HG03342 (cell line): ENCODE measurements around the gene PPP1R14B.

Experiments
- ATAC-seq: cut with Tn5 transposase; IDR thresholded peaks from one replicate; pipeline ENCODE4 v1.9.1; 2021; ENCODE audit warnings: mild to moderate bottlenecking, moderate library complexity; ENCODE audit not compliant: unreplicated experiment

The PPP1R14B gene

DNA sequence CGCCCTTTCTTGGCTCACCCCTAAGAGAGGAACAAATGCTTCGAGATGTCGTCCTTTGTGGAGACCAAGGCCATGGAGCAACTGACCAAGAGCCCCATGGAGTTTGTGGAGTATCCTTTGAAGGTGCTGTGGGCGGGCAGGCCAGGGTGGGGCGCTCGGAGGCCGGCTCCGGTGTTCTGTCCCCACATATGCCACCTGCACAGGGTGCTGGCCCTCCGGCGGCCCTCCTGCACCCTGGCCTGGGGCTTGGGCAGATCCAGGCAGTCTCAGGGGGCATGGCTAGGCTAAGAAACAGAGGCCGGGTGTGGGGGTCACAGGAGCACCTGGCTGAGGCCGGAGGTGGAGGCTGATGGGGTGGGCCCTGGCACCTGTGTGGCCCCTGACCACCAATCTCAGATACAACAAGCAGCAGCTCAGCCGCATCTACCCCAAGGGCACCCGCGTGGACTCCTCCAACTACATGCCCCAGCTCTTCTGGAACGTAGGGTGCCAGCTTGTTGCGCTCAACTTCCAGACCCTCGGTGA is 14.9 kb upstream of the PPP1R14B start:
- ATAC-seq = no peak

DNA sequence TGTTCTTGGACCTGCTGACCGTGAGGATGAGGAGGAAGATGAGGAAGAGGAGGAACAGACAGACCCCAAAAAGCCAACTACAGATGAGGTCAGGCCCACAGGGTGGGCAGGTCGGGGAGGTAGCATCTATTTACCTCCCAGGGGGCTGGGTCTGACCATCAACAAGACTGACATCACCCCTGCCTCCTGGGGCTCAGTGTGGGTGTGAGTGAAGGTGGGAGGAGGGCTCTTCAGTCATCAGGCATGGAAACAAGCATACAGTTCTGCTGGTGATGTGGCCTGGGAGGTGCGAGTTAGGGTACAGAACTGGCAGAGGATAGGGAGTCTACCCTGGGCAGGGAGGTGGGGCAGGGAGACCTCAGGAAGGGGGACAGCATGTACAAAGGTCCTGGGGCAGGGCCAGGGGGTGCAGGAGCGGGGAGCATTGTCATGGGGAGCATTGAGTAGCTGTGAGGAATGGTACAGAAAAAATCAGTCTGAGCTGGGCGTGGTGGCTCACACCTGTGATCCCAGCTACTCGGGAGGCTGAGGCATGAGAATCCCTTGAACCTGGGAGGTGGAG is 13.5 kb upstream of the PPP1R14B start:
- ATAC-seq = no peak

DNA sequence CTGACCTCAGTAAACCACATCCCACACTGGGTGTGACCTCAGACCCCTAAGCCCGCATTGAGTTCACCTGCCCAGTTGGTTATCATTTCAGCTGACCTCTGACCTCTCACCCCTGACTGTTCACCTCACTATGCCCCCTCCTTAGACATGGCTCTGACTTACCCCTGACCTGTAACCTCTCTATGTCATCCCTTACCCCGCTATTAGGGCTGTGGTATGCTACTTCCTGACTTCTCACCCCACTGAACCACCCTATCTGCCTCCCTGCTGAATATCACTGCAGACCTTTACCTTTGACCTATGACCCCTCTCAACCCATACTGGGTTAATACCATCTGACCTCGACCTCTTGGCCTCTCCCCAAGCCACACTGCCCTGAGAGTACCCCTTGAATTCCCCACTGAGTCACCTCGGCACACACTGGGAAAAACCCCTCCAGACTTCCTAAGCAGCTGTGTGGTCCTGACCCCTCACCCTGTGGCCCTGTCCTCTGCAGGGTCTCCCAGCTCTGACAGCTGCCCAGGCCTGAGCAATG is 12.9 kb upstream of the PPP1R14B start:
- ATAC-seq = no peak

DNA sequence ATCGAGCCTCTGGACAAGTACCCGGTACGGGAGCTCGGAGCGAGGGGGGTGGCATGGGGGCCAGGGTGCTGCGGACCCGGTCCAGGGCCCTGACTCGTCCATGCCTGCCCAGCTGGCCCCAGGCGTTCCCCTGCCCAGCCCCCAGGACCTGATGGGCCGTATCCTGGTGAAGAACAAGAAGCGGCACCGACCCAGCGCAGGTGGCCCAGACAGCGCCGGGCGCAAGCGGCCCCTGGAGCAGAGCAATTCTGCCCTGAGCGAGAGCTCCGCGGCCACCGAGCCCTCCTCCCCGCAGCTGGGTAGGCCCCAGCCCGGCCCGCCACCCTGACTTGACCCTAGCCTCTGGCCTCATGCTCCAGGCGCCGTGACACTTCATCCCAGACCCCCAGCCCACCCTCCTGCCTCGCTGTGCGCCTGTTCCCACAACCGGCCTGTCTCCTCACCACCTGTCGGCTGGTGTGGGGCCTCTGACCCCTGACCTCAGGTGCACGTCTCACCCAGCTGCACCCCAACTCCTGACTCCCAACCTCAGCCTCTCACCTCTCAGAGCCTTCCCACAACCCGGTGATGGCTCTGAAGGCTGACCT is 12.3 kb upstream of the PPP1R14B start:
- no peak for ATAC-seq

DNA sequence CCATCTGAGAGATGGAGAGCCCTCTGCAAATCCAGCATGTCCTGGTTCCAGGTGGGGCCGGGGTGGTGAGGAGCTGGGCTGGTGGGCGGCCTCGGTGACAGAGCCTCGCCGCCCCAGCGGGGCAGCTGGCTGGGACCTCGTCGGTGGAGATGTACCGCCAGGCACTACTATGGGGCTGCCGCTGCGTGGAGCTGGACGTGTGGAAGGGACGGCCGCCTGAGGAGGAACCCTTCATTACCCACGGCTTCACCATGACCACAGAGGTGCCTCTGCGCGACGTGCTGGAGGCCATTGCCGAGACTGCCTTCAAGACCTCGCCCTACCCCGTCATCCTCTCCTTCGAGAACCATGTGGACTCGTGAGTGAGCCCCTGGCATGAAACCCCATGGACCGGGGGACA is 11.6 kb upstream of the PPP1R14B start:
- ATAC-seq = no peak

DNA sequence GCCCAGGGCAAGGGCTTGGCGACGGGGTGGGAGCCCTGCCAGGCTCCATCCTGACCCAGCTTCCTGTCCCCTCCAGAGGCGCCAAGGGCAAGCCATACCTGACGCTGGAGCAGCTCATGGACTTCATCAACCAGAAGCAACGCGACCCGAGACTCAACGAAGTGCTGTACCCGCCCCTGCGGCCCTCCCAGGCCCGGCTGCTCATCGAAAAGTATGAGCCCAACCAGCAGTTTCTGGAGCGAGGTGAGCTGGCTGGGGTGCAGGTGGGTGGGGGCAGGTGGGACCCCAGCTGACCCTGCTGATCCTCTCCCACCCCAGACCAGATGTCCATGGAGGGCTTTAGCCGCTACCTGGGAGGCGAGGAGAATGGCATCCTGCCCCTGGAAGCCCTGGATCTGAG is 9.6 kb upstream of the PPP1R14B start:
- no peak for ATAC-seq

DNA sequence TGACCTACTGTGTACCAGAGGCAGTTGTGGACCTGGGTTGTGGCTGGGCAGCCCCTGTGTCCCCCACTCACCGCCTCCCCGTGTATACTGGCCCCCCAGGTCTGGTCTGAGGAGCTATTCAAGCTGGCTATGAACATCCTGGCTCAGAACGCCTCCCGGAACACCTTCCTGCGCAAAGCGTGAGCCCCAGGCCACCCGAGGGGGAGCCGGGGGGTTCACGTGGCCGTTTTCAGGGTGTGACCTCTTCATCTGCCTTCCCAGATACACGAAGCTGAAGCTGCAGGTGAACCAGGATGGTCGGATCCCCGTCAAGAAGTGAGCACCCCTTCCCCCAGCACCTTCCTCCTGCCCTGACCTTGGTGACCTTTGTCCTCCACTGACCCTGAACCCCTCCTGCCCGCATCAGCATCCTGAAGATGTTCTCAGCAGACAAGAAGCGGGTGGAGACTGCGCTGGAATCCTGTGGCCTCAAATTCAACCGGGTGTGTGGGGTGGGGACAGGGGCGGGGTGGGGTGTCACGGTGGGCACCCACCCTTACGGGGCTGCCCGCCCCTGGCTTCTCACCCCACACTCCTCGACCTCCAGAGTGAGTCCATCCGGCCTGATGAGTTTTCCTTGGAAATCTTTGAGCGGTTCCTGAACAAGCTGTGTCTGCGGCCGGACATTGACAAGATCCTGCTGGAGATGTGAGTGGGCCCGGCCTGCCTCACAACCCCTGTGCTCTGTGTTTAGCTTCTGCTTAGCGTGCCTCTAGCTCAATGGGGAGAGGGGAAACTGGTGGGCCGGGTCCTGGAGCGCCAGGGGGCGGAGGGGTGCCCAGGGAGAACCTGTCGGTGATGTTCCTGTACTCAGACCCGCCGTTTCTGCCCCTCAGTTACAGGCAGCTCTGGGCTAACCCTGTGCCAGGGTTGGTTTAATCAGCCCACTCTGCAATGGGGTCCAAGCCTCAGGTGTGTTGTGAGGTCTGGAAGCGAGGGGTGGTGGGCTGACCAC is 8.7 kb upstream of the PPP1R14B start:
- ATAC-seq = no peak

DNA sequence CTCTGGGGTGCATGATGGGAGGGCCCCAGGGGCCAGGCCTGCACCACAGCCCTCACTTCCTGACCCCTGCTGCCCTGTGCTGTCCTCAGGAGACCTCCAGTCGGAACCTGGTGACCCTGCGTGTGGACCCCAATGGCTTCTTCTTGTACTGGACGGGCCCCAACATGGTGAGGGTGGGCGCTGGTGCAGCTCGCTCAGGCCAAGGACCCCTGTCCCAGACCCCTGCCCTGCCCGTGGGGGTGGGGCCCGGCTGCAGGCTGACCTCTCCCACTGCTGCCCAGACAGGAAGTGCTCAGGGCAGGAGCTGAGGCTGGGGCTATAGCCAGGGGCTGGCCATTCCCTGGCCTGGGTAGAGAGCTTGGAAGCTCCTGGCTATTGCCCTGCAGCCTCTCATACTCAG is 7.6 kb upstream of the PPP1R14B start:
- no peak for ATAC-seq

DNA sequence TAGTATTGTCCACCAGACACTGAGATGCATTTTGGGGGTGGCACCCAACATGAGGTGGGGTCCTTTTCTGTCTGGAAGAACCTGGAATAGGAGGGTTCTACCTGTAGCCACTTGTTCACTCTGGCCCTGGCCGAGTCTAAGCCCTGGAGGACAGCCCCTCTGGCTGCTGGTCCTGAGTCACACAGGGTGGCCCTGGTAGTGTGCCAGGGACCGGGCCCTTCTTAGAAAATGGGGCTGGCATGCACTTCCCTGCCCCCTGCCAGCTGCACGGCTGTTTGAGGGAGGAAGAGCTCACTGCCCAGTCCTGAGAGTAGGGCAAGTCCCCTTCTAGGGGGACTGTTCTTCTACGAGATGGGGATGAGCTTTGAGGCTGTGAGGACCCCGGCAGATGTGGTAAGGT is 6.7 kb upstream of the PPP1R14B start:
- ATAC-seq = no peak

DNA sequence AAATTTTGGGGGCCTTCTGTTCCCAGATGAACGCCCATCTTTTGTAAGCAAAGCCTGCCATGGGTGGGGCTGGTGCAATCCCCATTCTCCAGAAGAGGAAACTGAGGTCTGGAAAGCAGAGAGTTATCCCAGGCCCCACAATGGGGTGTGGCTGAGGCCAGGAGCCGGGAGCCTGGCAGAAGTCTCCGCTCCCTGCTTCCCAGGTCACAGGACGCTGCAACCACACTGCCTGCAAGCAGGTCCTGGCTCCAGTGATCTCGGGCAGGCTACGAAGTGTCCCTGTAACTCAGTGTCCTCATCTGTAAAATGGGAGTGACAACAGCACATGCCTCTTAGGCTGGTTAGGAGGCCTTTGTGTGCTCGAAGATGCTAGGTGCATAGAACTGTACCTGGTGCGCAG is 6.3 kb upstream of the PPP1R14B start:
- no peak for ATAC-seq

DNA sequence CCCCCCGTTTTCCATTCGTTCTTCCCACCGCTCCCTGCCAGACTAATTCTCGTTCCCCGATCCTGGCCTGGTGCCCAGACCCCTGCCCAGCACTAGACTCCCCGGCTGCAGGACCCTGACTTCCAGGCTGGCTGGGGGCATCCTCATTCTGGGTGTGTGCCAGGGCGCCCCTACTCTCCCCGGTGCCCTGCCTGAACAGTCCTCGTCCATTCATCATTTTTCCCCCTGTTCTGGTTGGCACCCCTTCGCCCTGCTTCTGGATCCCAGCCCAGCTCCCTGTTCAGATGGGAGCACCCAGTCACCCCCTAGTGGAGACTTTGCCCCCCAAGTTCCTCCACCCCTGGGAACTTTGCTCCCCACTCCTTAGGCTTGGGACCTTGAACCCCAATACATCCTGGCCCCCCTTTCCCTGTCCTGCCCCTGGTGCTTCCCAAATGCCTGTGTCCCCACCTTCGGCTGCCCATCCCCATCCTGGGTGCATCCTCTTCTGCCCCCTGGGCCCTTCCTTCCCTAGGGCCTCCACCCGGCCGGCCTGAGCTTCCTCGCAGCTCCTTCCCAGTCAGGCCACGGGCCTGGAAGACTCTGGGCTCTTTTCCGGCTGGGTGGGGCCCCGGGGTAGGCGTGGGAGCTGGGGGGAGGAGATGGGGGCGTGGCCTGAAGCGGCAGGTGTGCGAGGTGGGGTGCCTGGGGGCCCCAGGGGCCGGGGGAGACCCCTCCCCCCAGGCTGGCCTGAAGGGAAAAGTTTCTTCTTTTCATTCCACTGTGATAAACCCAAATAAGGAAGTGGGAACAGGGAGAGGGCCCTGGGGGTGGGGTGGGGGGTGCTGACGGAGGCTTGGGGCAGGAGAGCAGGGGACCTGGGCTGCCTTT is 5.5 kb upstream of the PPP1R14B start:
- ATAC-seq = no peak

DNA sequence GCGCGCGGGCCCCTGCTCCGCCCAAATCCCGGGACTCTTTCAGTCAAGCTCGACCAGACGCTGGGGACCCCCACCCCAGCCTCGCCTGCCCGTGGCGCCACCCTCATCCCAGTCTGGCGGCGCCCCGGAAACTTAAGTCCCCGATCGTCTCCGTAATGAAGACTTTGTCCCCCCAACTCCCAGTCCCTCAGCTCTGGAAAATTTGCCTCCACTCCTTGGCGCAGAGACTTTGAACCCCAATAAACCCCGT is 4.9 kb upstream of the PPP1R14B start:
- ATAC-seq = no peak

DNA sequence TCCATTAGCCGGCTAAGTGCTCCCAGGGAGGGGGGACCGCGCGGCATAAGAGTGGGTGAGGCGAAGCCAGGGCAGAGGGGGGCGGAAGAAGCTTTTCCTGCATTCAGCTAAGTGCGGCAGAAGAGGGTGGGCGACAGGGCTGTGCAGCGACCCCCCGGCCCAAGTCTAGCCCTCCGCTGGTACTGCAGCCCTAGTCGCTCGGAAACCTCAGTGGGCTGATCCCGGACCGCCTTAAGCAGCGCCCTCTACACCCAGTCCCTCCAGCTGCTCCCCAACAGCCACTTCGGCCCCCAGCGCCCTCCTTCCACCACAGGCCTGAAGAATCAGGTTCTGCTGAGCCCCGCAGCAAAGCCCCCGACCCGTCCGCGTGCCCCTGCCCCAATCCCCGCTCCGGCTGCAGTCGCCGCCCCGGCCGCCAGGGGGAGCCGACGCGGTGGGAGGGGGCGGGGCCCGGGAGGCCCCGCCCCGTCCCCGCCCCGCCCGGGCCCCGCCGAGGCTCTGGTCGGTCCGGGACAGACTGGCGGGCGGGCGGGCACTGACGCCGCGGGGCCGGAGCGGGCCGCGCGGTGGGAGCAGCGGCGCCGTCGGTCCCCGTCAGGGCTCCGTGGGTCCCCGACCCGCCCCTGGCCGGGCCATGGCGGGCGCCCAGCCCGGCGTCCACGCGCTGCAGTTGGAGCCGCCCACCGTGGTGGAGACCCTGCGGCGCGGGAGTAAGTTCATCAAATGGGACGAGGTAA is 4.4 kb upstream of the PPP1R14B start, which contains the start of gene PLCB3:
PLCB3 (plus strand) TSS at position 515 of the 737 bp plus-strand sequence; CDS start at position 635, 120 bp downstream.
- ATAC-seq = peak; percentile 39

DNA sequence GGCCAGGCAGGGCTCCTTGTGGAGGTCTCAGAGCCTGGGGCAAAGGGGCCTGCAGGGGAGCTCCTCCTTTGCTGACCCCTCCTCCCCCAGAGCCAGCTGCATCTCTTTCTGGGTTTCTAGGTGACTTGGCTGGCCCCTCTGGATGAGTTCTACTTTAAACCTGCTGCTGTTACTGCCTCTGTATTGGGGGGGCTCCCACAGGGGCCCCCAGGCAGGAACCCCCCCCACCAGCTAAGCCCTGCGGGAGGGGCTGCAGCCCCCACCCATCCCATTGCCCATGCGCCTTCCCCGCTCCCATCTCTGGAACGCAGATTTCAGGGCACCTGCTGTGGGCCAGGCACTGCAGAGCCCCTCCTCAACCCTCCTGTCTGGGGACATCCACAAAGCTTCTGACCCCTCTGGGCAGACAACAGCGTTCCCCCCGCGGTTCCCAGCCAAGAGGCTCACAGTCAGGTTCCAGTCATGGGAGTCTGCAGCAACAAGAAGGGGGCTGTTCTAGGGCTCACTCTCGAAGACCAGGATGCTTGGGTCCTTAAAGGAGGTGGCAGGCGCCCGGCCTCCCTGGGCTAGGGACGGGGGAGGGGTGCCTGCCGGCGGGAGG is 3.8 kb upstream of the PPP1R14B start:
- no peak for ATAC-seq

DNA sequence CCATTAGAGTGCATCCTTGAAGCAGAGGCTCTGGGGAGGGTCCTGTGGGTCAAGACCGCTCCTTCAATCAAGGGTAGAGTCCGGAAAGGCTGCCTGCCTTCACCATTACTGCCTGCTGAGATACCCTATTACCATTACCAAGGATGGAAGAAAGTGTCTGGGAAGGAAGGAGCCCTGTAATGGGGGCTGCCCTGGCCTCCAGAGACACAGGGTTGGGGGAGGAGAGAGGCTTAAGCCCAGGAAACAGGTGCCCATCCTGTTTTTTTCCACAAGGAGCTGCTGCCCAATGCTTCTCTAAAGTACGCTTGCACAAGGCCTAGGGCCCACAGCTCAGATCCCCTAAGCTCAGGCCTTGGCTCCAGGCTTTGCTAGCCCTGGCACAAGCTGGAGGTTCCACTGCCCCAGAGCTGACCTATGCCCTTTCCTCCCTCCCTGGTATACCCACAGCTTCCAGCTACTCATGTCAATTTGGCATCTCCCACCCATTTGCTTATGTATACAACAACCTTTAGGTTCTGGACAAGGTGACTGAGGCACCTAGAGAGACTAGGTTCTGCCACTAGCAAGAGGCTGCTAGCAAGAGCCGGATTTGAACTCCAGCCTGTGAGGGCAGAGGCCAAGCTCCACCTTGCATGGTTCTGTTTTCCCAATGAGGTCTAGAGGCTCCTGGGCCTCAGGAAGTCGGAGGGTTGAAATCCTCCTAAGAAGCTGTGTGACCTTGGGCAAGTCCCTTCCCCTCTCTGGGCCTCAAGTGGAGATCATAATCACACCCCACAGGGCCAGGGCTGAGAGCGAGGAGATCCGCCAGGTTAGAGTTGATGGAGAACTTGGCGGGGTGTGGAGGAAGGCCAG is 3.0 kb upstream of the PPP1R14B start:
- no peak for ATAC-seq

DNA sequence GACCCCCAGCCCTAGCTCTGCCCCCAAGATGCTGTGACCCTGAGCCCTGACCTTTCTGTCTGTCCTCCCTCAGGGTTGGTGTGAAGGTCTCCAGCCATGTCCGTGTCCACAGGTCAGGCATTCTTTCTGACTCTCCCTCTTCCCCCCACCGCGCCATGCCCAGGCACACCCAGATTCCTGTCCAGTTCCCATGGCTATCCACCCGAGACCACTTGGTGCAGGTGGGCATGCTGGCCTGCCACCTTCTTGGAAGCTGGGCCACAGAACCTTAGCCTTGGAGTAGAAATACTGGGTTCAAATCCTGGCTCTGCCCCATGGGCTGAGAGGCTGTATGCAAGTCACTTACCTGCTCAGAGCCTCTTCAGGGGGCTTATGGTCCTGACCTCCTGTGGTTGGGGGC is 2.3 kb upstream of the PPP1R14B start:
- ATAC-seq = no peak

DNA sequence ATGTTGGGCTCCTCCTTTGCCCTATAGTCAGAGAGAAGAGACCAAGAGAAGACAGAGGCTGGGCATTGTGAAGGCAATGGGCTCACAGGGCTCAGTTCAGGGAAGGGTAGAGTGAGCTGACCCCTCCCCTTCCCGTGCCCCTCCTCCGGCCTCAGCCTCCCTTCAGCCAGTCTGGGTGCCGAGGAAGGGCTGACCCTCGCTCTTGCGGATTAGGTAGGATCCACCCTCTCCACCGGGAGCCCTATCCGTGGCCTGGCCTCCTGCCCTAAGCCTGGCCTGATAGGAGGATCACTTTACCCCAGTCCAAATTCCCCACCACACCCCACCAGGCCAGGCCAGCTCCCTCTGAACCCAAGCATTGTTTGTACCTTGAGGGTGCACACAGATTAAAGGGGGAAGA is 1.8 kb upstream of the PPP1R14B start:
- ATAC-seq = no peak

DNA sequence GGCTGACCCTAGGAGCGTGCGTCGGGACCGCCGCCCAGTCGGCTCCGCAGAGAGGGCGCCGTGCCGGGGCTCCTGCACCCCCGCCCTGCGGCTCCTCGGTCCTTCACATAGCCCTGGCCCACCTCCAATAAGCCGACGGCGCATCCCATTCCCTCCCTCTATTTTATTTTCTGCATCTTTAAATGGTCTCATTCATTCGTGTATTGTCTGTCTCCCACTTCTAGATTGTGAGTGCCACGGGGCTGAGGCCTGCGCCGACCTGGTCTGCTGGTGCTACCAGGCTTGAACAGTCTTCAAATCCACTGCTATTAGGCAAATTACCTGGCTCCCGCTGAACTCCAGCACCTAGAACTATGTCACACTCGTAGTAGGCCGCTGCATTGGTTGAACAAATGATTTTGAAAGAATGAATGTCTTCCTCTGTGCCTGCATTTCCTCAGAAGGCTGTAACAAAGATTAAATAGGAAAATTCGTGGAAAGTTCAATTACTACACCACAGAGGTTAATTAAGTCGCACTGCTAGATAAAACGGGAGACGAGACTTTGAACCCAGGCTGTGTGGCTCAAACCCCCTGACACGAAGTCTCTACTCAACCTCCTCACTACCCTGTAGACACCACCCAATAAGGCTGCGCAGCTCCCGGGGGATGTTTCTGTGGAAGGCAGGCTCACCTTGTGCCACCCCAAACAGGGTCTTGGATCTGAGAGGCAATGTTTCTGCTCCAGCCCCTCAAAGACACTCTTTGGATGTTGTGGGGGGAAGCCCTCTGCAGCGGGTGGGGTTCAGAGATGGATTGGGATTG is 1.2 kb upstream of the PPP1R14B start:
- ATAC-seq = no peak
